D721Med (cell line): ENCODE measurements around the gene NNAT.
A peak's percentile ranks its signal among the peaks of the same experiment; 100 is the strongest.

Source experiments
- DNase-seq: peaks from one replicate; pipeline ENCODE4 v3.0.0; 2011; ENCODE audit warnings: low spot score; ENCODE audit not compliant: insufficient read length
- FAIRE-seq: peaks from 2 replicates; lab custom pipeline; 2011; peaks lifted over from hg19 to GRCh38; lab: Jason Lieb, UNC
- TF ChIP-seq, protein P1 (sequence below): IDR thresholded peaks from 2 replicates; pipeline ENCODE4 v1.5.1; 2012; ENCODE audit warnings: mild to moderate bottlenecking, control low read depth; ENCODE audit not compliant: insufficient read depth; ENCODE audit errors: missing control alignments

The NNAT gene

DNA sequence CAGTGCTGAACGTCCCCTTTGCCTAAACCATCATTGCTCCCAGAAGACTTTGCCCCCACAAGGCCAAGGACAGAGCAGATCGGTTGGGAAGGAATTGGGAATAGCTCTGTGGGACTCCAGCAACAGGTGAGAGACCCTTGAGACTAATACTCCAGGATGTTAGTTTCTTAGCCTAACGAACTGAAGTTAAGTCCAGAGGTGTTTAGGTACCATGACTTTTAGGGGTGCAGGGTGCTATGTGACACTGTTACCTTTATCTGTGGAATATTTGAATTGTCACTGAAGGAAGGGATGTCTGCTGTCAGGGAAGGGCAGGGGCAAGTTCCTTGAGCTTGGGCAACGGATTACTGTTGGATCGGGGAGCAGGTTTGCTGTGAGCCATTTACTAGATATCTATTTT, 4.8 kb downstream of the NNAT start:
- no peak for DNase-seq
- TF ChIP-seq, protein P1, sequence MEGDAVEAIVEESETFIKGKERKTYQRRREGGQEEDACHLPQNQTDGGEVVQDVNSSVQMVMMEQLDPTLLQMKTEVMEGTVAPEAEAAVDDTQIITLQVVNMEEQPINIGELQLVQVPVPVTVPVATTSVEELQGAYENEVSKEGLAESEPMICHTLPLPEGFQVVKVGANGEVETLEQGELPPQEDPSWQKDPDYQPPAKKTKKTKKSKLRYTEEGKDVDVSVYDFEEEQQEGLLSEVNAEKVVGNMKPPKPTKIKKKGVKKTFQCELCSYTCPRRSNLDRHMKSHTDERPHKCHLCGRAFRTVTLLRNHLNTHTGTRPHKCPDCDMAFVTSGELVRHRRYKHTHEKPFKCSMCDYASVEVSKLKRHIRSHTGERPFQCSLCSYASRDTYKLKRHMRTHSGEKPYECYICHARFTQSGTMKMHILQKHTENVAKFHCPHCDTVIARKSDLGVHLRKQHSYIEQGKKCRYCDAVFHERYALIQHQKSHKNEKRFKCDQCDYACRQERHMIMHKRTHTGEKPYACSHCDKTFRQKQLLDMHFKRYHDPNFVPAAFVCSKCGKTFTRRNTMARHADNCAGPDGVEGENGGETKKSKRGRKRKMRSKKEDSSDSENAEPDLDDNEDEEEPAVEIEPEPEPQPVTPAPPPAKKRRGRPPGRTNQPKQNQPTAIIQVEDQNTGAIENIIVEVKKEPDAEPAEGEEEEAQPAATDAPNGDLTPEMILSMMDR = no peak
- no peak for FAIRE-seq

DNA sequence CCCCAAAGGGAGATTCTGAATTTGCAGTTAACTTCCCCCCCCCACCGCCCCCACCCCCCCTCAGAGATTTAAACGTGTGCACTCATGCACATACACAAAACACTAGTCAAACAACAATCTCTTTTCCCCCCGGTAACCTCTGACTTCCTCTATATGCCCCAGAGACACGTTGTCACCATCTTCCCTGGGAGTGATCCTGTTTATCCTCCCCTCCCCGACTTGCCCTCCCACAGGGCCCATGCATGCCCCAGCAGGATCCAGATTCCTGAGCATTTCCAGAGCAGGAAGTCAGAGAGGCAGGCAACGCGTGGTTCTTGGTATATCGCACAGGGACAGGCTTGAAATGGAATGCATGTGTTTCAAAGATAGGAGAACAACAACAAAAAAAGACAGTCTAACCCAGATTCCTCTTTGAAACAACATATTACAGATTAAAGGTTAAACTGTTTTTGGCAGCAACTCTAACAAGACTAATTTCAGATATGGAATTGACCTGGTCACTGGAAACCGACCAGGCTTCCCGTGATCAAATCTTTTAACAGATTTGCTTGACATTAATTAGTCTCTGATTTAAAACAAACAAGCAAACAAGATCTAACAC, 5.3 kb downstream of the NNAT start:
- TF ChIP-seq, protein P1 = no peak
- no peak for FAIRE-seq
- DNase-seq = no peak

DNA sequence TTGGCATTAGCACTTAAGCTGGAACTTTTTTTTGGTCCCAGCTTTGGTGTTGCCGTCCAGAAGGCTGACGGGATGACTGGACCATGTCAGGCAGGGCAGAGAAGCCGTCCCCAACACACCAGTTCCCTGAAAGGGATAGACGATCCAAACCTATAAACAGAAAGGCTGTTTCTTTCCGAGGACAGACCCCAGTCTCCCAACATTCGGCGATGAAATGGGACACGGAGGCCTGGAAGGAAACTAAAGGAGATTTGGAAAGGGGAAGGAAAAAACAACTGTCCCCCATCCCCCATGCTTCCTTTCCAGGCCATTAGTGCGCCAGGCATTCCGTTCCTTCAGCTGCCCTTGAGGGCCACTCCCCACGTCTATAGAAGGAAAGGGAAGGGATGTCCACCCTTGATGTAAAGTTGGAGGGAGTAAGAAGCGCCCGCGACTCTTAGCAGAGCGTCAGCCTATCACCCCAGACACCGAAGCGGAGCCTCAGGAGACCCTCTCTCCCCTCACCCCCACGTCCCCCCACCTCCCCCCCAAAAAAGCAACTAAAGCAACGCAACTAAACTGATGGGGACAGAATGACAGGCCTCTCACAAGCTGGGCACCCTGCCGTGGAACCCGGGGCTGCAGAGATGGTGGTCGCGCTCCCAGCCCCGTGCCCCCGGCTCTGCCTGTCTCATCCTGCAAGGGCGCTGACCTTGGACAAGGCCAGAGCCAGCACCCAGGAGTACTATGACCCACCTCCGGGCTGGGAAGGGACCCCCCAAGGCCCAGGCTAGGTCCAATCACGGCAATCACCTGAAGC, 6.0 kb downstream of the NNAT start:
- TF ChIP-seq, protein P1 = no peak
- no peak for FAIRE-seq
- no peak for DNase-seq

DNA sequence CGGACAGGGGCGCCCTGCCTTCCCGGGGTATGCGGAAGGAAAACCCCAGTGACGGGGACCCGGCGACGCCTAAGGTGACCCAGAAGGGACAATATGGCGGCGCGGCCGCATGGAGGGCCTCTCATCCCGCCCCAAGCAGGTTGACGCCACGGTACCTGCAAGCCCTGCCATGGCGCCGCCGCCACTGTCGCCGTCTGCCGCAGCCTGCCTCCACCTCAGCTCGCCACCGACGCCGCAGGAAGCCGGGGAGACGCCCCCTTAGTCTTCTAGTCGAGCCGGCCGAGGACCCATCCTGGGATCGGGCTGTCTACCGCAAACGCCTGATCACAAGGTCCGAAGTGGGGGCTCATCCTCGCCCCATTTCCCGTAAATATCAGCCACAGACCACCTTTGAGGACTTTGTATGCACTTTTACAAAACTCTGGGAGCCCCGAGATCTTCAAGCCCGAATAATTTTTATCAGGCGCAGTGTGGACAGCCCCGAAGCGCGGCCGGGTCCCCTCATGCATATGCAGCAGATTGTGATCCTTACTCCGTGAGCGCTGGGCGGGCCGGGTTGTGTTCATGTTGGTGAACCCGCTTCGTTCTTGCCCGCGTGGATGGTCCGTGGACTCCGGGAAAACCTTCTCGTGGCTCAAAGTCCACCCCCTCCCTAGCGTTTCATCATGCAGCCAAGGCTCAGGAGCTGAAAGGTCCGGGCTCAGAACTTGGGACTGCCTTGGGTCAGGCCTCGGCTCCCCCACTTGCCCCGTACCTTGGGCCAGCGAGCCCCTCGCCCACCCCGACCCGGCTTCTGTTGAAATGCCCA, 6.8 kb downstream of the NNAT start, which contains the start of gene BLCAP:
TSS of gene BLCAP (minus strand) at position 239 of the 808 bp plus-strand sequence. CDS start 8,702 bp downstream, outside the sequence.
- FAIRE-seq (no peak), DNase-seq (peak; percentile 94)
- TF ChIP-seq, protein P1 = no peak

DNA sequence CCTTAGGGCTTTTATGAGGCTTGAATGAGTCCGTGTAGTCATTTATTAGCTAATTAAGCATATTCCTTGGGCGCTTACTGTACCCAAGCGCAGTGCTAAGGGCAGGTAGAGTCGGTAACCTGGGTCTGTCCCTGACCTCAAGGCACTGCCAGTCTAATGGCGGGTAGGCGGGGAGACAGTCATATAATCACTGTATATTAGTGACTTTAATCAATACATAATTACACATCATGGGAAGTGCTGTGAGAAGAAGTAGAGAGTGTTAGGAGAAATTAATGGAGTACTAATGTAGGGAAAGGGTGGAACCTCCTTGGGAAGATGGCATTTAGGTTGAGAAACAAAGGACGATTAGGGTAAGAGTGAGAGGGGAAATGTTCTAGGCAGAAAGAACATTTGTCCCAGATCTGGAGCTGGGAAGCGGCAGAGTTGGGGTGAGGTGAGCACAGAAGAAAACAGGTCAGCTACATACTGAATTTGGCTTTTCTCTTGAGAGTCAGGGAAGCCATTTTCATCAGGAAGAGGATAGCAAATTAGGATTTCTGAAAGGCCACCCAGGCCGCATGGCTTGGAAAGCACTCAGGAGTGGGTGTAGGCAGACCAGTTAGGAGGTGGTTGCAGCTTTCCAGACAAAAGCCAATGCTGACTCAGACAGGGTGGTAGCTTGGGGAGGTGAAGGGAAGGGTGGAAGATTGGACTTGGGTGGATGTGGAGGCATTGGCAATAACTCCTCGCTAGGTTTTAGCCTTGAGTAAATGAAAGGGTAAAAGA, 7.6 kb downstream of the NNAT start:
- FAIRE-seq = no peak
- no peak for DNase-seq
- TF ChIP-seq, protein P1 = no peak

DNA sequence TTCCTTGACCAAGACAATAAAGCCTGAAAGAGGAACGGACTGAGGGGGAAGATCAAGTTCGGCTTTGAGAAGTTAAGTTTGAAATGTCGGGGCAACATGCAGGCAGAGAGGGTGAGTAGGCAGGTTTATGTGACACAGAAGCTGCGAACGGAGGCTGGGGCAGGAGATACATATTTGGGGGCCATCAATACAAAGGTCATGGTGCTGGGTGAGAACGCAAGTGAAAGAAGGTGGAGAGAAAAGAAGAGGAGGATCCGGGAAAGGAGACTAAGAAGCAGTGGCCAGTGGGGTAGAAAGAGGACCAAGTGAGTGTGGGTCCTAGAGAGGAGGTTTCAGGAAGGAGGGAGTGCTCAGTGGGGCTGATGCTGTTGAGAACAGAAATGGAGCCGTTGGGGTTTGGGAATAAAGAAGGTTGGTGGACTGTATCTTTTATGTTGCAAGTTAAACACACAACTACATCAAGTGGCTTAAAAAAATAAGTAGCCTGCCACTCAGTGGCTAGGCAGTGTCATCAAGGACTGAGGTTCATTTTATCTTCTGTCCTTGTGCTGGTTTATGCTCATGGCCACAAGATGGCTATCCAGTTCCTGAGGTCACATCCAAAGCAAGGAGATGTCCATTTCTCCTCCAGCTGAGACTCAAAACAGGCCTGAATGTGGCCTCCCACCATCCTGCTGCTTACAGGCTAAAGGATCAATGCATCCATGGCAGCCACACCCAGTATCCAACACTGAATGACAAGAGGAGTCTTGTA, 8.3 kb downstream of the NNAT start:
- DNase-seq (no peak), FAIRE-seq (no peak)

More for the DNA sequence above, 8.3 kb downstream of the NNAT start:
- TF ChIP-seq, protein P1 = peak; percentile 8
